ENCODE data around the gene DYSF. TPM values are rescaled to one million over a fixed set of nuclear protein-coding genes. Genes with fewer than 3 reads are reported as not detected.

Gene DYSF
- total RNA-seq, 4 donors from 2014 or later = 4.2 to 12.0 (median 5.9) TPM

GRCh38 chr2:71419145-71419544 is 34.2 kb upstream of the DYSF start:
- Histone ChIP-seq H3K27ac (no peak overlapping the region), H3K9me3 (no peaks in the 10 kb centered on the region), H3K4me3 (no peak overlapping the region), H3K27me3 (no peaks in the 10 kb centered on the region), H3K36me3 (peaks cover 0 to 7% (median 0%) of the 10 kb centered on the region in 3 donors), H3K4me1 (peaks cover 0 to 32% (median 10%) of the 10 kb centered on the region in 4 donors)
- no peak for DNase-seq (ENCODE audit: low spot score in 2 of 2)
- WGBS, 2 donors = 88% methylated on average over 4 of the region's 4 CpGs
- TF ChIP-seq CTCF (IDR thresholded peaks at IDR 0.05) (no peak), POLR2A (IDR thresholded peaks at IDR 0.05) (no peak), EP300 (IDR thresholded peaks at IDR 0.05) (no peak)

GRCh38 chr2:71419976-71420375 is 33.4 kb upstream of the DYSF start:
- no peak for DNase-seq (ENCODE audit: low spot score in 2 of 2)
- peaks cover 0 to 35% (median 11%) of the 10 kb centered on the region in 4 donors for H3K4me1 ChIP-seq
- H3K36me3 ChIP-seq = peaks cover 0 to 13% (median 0%) of the 10 kb centered on the region in 3 donors
- 45 to 46% methylated on average over 1 of the region's 1 CpG for WGBS, 2 donors
- TF ChIP-seq CTCF (IDR thresholded peaks at IDR 0.05) (no peak), POLR2A (IDR thresholded peaks at IDR 0.05) (no peak), EP300 (IDR thresholded peaks at IDR 0.05) (no peak)
- no peaks in the 10 kb centered on the region for H3K27me3 ChIP-seq
- no peak overlapping the region for H3K4me3 ChIP-seq
- H3K9me3 ChIP-seq = no peaks in the 10 kb centered on the region
- no peak overlapping the region for H3K27ac ChIP-seq

GRCh38 chr2:71422786-71423185 is 30.6 kb upstream of the DYSF start:
- Histone ChIP-seq H3K27me3 (no peaks in the 10 kb centered on the region), H3K4me1 (peaks cover 0 to 30% (median 11%) of the 10 kb centered on the region in 4 donors), H3K27ac (peak overlapping the region in 1 of 4 donors; percentile 7), H3K36me3 (peaks cover 0 to 41% (median 0%) of the 10 kb centered on the region in 3 donors), H3K9me3 (no peaks in the 10 kb centered on the region), H3K4me3 (no peak overlapping the region)
- no peak for DNase-seq (ENCODE audit: low spot score in 2 of 2)
- no peak for TF ChIP-seq POLR2A (IDR thresholded peaks at IDR 0.05)
- TF ChIP-seq EP300 (IDR thresholded peaks at IDR 0.05) = no peak
- no peak for TF ChIP-seq CTCF (IDR thresholded peaks at IDR 0.05)
- 55 to 63% methylated on average over 2 of the region's 2 CpGs for WGBS, 2 donors

GRCh38 chr2:71423817-71424420 is 29.4 kb upstream of the DYSF start:
- Histone ChIP-seq H3K27ac (no peak overlapping the region), H3K4me3 (no peak overlapping the region), H3K27me3 (no peaks in the 10 kb centered on the region), H3K36me3 (peaks cover 0 to 52% (median 0%) of the 10 kb centered on the region in 3 donors), H3K9me3 (no peaks in the 10 kb centered on the region), H3K4me1 (peaks cover 0 to 30% (median 11%) of the 10 kb centered on the region in 4 donors)
- WGBS, 2 donors = 51 to 56% methylated on average over 3 of the region's 3 CpGs
- TF ChIP-seq POLR2A (IDR thresholded peaks at IDR 0.05) (no peak), CTCF (IDR thresholded peaks at IDR 0.05) (no peak), EP300 (IDR thresholded peaks at IDR 0.05) (no peak)
- DNase-seq (ENCODE audit: low spot score in 2 of 2) = no peak

GRCh38 chr2:71426721-71427120 is 26.6 kb upstream of the DYSF start:
- Histone ChIP-seq H3K4me1 (peaks cover 0 to 19% (median 11%) of the 10 kb centered on the region in 4 donors), H3K9me3 (no peaks in the 10 kb centered on the region), H3K27me3 (no peaks in the 10 kb centered on the region), H3K27ac (no peak overlapping the region), H3K4me3 (no peak overlapping the region), H3K36me3 (peaks cover 0 to 78% (median 0%) of the 10 kb centered on the region in 3 donors)
- no peak for DNase-seq (ENCODE audit: low spot score in 2 of 2)
- 93 to 100% methylated on average over 2 of the region's 2 CpGs for WGBS, 2 donors
- TF ChIP-seq POLR2A (IDR thresholded peaks at IDR 0.05) (no peak), EP300 (IDR thresholded peaks at IDR 0.05) (no peak), CTCF (IDR thresholded peaks at IDR 0.05) (no peak)
